ENCODE data around the gene EMC8. TPM values are rescaled to one million over a fixed set of nuclear protein-coding genes. Genes with fewer than 3 reads are reported as not detected.

Gene EMC8
- polyA plus RNA-seq, 1 donor (not counting 4 experiments of a cell fraction or from before 2014, with no cell fraction given): 38.5 TPM

DNA sequence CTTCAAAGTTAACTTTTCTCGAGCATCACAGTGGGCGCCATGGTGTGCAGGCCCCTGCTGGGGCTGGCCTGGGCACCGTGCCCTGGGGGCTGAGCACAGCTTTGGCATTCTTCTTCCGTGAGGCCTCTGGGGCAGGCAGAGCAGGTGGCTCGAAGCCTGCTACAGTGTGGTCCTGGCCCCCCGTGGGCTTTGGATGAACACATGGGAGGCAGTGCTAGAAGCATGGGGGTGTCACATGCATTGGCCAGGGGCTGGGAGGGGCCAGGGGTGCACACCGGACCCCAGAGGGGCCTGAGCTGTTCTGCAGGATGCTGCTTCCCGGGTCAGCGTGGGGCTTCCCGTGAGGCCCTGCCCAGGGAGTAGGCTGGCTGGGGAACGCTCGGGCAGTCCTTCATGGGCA is 36.4 kb downstream of the EMC8 start:
- dilution Hi-C loops (cut with MboI; ENCODE audit: extremely low pct_ligation_motif_present, low sequenced_read_pairs): no loop called here

DNA sequence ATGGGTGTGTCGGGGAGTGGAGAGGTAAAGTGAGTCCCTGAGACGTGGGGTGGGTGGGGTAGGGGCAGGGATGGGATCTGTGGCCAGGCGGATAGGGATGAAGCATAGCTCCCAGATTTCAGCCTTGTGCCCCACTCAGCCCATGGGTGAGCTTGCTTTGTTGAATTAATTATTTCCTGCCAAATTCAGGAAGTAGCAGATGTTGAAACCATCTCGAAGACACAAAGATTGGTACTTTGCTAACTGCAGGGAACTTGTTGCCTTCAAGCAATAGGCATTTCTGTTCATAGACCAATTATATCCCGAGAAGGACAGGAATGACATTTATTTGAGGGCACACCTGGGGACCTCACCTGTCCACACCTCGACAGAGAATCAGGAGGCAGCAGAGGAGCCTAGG is 37.5 kb downstream of the EMC8 start:
- H3K9me1 ChIP-seq (ENCODE audit: control insufficient read depth, extremely low read depth, insufficient read depth, low read length): no peaks in the 10 kb centered on the region
- H3K79me2 ChIP-seq (ENCODE audit: control insufficient read depth, insufficient read depth, low read length): no peaks in the 10 kb centered on the region
- H3K36me3 ChIP-seq (ENCODE audit: control insufficient read depth in 2 of 2, extremely low read depth in 1 of 2, insufficient read depth in 2 of 2, low read length in 2 of 2): no peaks in the 10 kb centered on the region
- no peak overlapping the region for H3K27ac ChIP-seq (ENCODE audit: control insufficient read depth, insufficient read depth, low read length)
- DNase-seq (ENCODE audit: low read depth, low spot score) (no peak), FAIRE-seq (no peak)
- H3K27me3 ChIP-seq (ENCODE audit: control insufficient read depth, extremely low read depth, insufficient read depth, low read length): no peaks in the 10 kb centered on the region
- no peaks in the 10 kb centered on the region for H3K9me3 ChIP-seq (ENCODE audit: control insufficient read depth, low read depth, low read length)
- dilution Hi-C loops (cut with MboI; ENCODE audit: extremely low pct_ligation_motif_present, low sequenced_read_pairs): no loop called here
- no peak overlapping the region for H3K4me2 ChIP-seq (ENCODE audit: control insufficient read depth, extremely low read depth, insufficient read depth, low read depth, low read length)
- H4K20me1 ChIP-seq (ENCODE audit: control insufficient read depth, extremely low read depth, insufficient read depth, low read length): no peaks in the 10 kb centered on the region
- TF ChIP-seq EZH2 (IDR thresholded peaks at IDR 0.05; ENCODE audit: low read length): no peak
- TF ChIP-seq, protein P1, sequence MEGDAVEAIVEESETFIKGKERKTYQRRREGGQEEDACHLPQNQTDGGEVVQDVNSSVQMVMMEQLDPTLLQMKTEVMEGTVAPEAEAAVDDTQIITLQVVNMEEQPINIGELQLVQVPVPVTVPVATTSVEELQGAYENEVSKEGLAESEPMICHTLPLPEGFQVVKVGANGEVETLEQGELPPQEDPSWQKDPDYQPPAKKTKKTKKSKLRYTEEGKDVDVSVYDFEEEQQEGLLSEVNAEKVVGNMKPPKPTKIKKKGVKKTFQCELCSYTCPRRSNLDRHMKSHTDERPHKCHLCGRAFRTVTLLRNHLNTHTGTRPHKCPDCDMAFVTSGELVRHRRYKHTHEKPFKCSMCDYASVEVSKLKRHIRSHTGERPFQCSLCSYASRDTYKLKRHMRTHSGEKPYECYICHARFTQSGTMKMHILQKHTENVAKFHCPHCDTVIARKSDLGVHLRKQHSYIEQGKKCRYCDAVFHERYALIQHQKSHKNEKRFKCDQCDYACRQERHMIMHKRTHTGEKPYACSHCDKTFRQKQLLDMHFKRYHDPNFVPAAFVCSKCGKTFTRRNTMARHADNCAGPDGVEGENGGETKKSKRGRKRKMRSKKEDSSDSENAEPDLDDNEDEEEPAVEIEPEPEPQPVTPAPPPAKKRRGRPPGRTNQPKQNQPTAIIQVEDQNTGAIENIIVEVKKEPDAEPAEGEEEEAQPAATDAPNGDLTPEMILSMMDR (optimal IDR thresholded peaks at IDR 0.05 in 1 of 3, IDR thresholded peaks at IDR 0.05 in 1 of 3, conservative IDR thresholded peaks at IDR 0.05 in 1 of 3; ENCODE audit: extremely low read depth in 1 of 3, insufficient read depth in 2 of 3, low read length in 3 of 3): no peak
- no peak overlapping the region for H2AFZ ChIP-seq (ENCODE audit: control insufficient read depth, low read length)
- no peak overlapping the region for H3K9ac ChIP-seq (ENCODE audit: control insufficient read depth, extremely low read depth, insufficient read depth, low read length)
- no peak overlapping the region for H3K4me3 ChIP-seq (ENCODE audit: control insufficient read depth in 2 of 3, extremely low read depth in 1 of 3, insufficient read depth in 2 of 3, low read depth in 1 of 3, low read length in 3 of 3)
- peaks cover 13% of the 10 kb centered on the region for H3K4me1 ChIP-seq (ENCODE audit: control insufficient read depth, extremely low read depth, insufficient read depth, low read length)

More for the DNA sequence above, 36.4 kb downstream of the EMC8 start:
- Histone ChIP-seq H3K9me1 (ENCODE audit: control insufficient read depth, extremely low read depth, insufficient read depth, low read length) (no peaks in the 10 kb centered on the region), H3K9ac (ENCODE audit: control insufficient read depth, extremely low read depth, insufficient read depth, low read length) (no peak overlapping the region), H3K27me3 (ENCODE audit: control insufficient read depth, extremely low read depth, insufficient read depth, low read length) (no peaks in the 10 kb centered on the region), H4K20me1 (ENCODE audit: control insufficient read depth, extremely low read depth, insufficient read depth, low read length) (no peaks in the 10 kb centered on the region), H3K27ac (ENCODE audit: control insufficient read depth, insufficient read depth, low read length) (no peak overlapping the region), H2AFZ (ENCODE audit: control insufficient read depth, low read length) (no peak overlapping the region), H3K36me3 (ENCODE audit: control insufficient read depth in 2 of 2, extremely low read depth in 1 of 2, insufficient read depth in 2 of 2, low read length in 2 of 2) (no peaks in the 10 kb centered on the region), H3K79me2 (ENCODE audit: control insufficient read depth, insufficient read depth, low read length) (no peaks in the 10 kb centered on the region), H3K4me3 (ENCODE audit: control insufficient read depth in 2 of 3, extremely low read depth in 1 of 3, insufficient read depth in 2 of 3, low read depth in 1 of 3, low read length in 3 of 3) (no peak overlapping the region), H3K4me2 (ENCODE audit: control insufficient read depth, extremely low read depth, insufficient read depth, low read depth, low read length) (no peak overlapping the region), H3K9me3 (ENCODE audit: control insufficient read depth, low read depth, low read length) (no peaks in the 10 kb centered on the region), H3K4me1 (ENCODE audit: control insufficient read depth, extremely low read depth, insufficient read depth, low read length) (peaks cover 14% of the 10 kb centered on the region)
- TF ChIP-seq, protein P1 (optimal IDR thresholded peaks at IDR 0.05 in 1 of 3, IDR thresholded peaks at IDR 0.05 in 1 of 3, conservative IDR thresholded peaks at IDR 0.05 in 1 of 3; ENCODE audit: extremely low read depth in 1 of 3, insufficient read depth in 2 of 3, low read length in 3 of 3): no peak
- no peak for TF ChIP-seq EZH2 (IDR thresholded peaks at IDR 0.05; ENCODE audit: low read length)
- DNase-seq (ENCODE audit: low read depth, low spot score) (no peak), FAIRE-seq (no peak)
